GM23338 (cell line): ENCODE data around the gene KPNA5. TPM values are rescaled to one million over a fixed set of nuclear protein-coding genes. Genes with fewer than 3 reads are reported as not detected.

ENCODE experiments used
- ATAC-seq: fragments of 200-7000 bp; cut with Tn5 transposase; 3 replicates; pipeline ENCODE4 v1.9.1; 2020
- DNase-seq: peaks from one replicate; pipeline ENCODE4 v3.0.0-alpha.2; 2015; ENCODE audit warnings: low spot score
- H2AFZ ChIP-seq: fragments of 200-600 bp; sonication (generic); 2 replicates; pipeline ENCODE4 v1.8.0; 2016; ENCODE audit warnings: antibody characterized with exemption, mild to moderate bottlenecking, moderate library complexity
- H3F3A ChIP-seq: fragments of 200-600 bp; sonication (generic); replicated peaks from 2 replicates; pipeline ENCODE4 v1.8.0; 2017; ENCODE audit warnings: antibody characterized with exemption, mixed run types, low read depth
- H3K27ac ChIP-seq: fragments of 200-600 bp; sonication (generic); 2 replicates; pipeline ENCODE4 v1.6.1; 2016; ENCODE audit warnings: low read depth
- H3K27me3 ChIP-seq: fragments of 200-600 bp; sonication (generic); 2 replicates; pipeline ENCODE4 v1.8.0; 2016; ENCODE audit warnings: mild to moderate bottlenecking, mixed run types, moderate library complexity; ENCODE audit not compliant: insufficient read depth
- H3K36me3 ChIP-seq: fragments of 200-600 bp; sonication (generic); 2 replicates; pipeline ENCODE4 v1.8.0; 2016; ENCODE audit warnings: mild to moderate bottlenecking; ENCODE audit not compliant: insufficient read depth
- H3K4me1 ChIP-seq: fragments of 200-600 bp; sonication (generic); 2 replicates; pipeline ENCODE4 v1.8.0; 2016; ENCODE audit warnings: mild to moderate bottlenecking, moderate library complexity; ENCODE audit not compliant: insufficient read depth
- H3K4me2 ChIP-seq: fragments of 200-600 bp; sonication (generic); 2 replicates; pipeline ENCODE4 v1.7.1; 2017; ENCODE audit warnings: mixed run types
- H3K4me3 ChIP-seq: fragments of 200-600 bp; sonication (generic); 2 replicates; pipeline ENCODE4 v1.6.1; 2016; ENCODE audit warnings: mixed run types
- H3K79me2 ChIP-seq: fragments of 200-600 bp; sonication (generic); replicated peaks from 2 replicates; pipeline ENCODE4 v1.8.0; 2017; ENCODE audit warnings: mild to moderate bottlenecking; ENCODE audit not compliant: insufficient read depth
- H3K9me2 ChIP-seq: fragments of 200-600 bp; sonication (generic); 2 replicates; pipeline ENCODE4 v1.8.0; 2017; ENCODE audit not compliant: insufficient read depth
- H4K20me1 ChIP-seq: fragments of 200-600 bp; sonication (generic); replicated peaks from 2 replicates; pipeline ENCODE4 v1.8.0; 2017; ENCODE audit warnings: mild to moderate bottlenecking; ENCODE audit not compliant: insufficient read depth
- H3K27ac Mint-ChIP-seq: 2 replicates; pipeline ENCODE4 v1.8.0; 2020; ENCODE audit warnings: inconsistent platforms, mild to moderate bottlenecking, moderate library complexity, mixed read lengths
- H3K27me3 Mint-ChIP-seq: 3 replicates; pipeline ENCODE4 v1.8.0; 2022; ENCODE audit warnings: low read depth, mild to moderate bottlenecking, moderate library complexity, mixed read lengths, inconsistent platforms; ENCODE audit not compliant: insufficient read depth, poor library complexity
- H3K36me3 Mint-ChIP-seq: 3 replicates; pipeline ENCODE4 v1.8.0; 2021; ENCODE audit warnings: low read depth, mild to moderate bottlenecking, inconsistent platforms, moderate library complexity, mixed read lengths
- H3K4me1 Mint-ChIP-seq: 3 replicates; pipeline ENCODE4 v1.8.0; 2020; ENCODE audit warnings: mild to moderate bottlenecking, inconsistent platforms, mixed read lengths
- H3K4me3 Mint-ChIP-seq: 3 replicates; pipeline ENCODE4 v1.8.0; 2021; ENCODE audit warnings: moderate library complexity, mild to moderate bottlenecking, inconsistent platforms, mixed read lengths
- H3K9me3 Mint-ChIP-seq: 3 replicates; pipeline ENCODE4 v1.8.0; 2020; ENCODE audit warnings: moderate library complexity, mild to moderate bottlenecking, inconsistent platforms, mixed read lengths
- CREB1 ChIP-seq: fragments of 250-450 bp; sonication (Bioruptor Pico); IDR thresholded peaks from 2 replicates; pipeline ENCODE4 v1.5.0; 2020; ENCODE audit warnings: low read depth, mild to moderate bottlenecking, moderate library complexity
- CTCF ChIP-seq, 2 experiments: fragments of 200-600 bp in 1 of 2; sonication (generic) in 1 of 2; conservative IDR thresholded peaks; 2 replicates each; pipeline versions ENCODE4 v1.5.1 to v1.6.1; 2016 to 2017; ENCODE audit warnings: antibody characterized with exemption in 2 of 2, low read depth in 2 of 2, mild to moderate bottlenecking in 2 of 2, moderate library complexity in 1 of 2
- ETS1 ChIP-seq: IDR thresholded peaks from 2 replicates; pipeline ENCODE4 v1.6.1; 2016; ENCODE audit warnings: antibody characterized with exemption
- EZH2 ChIP-seq: fragments of 200-600 bp; sonication (generic); IDR thresholded peaks from one replicate; pipeline ENCODE4 v1.8.0; 2017; ENCODE audit warnings: antibody characterized with exemption, mild to moderate bottlenecking, low read depth; ENCODE audit not compliant: unreplicated experiment
- EZH2phosphoT487 ChIP-seq: fragments of 200-600 bp; sonication (generic); IDR thresholded peaks from one replicate; pipeline ENCODE4 v1.8.1; 2018; ENCODE audit warnings: antibody characterized with exemption; ENCODE audit not compliant: unreplicated experiment
- JUNB ChIP-seq: IDR thresholded peaks from one replicate; pipeline ENCODE4 v1.6.1; 2016; ENCODE audit warnings: antibody characterized with exemption; ENCODE audit not compliant: unreplicated experiment
- NANOG ChIP-seq: IDR thresholded peaks from 2 replicates; pipeline ENCODE4 v1.6.1; 2016; ENCODE audit warnings: antibody characterized with exemption, borderline replicate concordance
- POLR2AphosphoS5 ChIP-seq: IDR thresholded peaks from 2 replicates; pipeline ENCODE4 v1.6.1; 2016; ENCODE audit warnings: antibody characterized with exemption, low read depth
- STAT1 ChIP-seq: IDR thresholded peaks from one replicate; pipeline ENCODE4 v1.6.1; 2016; ENCODE audit warnings: antibody characterized with exemption; ENCODE audit not compliant: unreplicated experiment
- ZNF114 ChIP-seq: fragments of 250-450 bp; sonication (Bioruptor Pico); IDR thresholded peaks from 2 replicates; pipeline ENCODE4 v1.5.0; 2020; ENCODE audit warnings: mild to moderate bottlenecking, moderate library complexity
- ZNF331 ChIP-seq: fragments of 250-450 bp; sonication (Bioruptor Pico); IDR thresholded peaks from 2 replicates; pipeline ENCODE4 v1.5.0; 2020; ENCODE audit warnings: low read depth, mild to moderate bottlenecking, moderate library complexity
- ZNF462 ChIP-seq: fragments of 250-450 bp; sonication (Bioruptor Pico); IDR thresholded peaks from 2 replicates; pipeline ENCODE4 v1.5.0; 2020; ENCODE audit warnings: mild to moderate bottlenecking, moderate library complexity
- polyA plus RNA-seq: library from polyadenylated mRNA; unstranded; fragments of >200 nt; fragmentation: Nextera tagmentation; extraction: Ambion mirVana; gene quantifications from 2 replicates; pipeline ENCODE4 v1.2.1, GENCODE V29; 2016
- total RNA-seq: library from RNA; depleted of rRNA; stranded (reverse); fragments of >200 nt; shearing (Covaris generic); gene quantifications from 2 replicates; pipeline ENCODE4 v1.2.3, GENCODE V29; 2014
- TF ChIP-seq, protein P1 (sequence below): IDR thresholded peaks from one replicate; pipeline ENCODE4 v1.6.1; 2018; ENCODE audit warnings: antibody characterized with exemption; ENCODE audit not compliant: unreplicated experiment

KPNA5 gene
- total and polyA plus RNA-seq, 2 experiments from 2014 or later: 6.9 to 16.3 TPM

DNA sequence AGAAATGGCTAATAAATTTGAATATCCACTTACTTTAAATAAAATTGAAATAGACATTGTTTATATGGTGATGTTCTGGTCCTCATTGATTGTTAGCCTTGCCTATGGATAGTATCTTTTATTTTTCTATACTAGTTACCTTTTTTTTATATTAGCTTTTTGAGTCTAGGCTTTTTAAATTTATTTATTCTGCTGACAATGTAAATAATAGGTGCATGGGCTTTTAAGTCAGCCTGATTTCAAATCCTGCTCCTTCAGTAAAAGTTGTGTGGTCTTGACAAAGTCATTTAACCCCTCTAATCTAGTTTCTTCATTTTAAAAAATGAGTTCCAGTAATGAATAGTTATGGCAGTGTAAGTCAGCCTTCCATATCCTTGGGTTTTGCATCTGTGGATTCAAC lies 45.9 kb downstream of the KPNA5 start:
- peaks cover 39% of the 10 kb centered on the region for H3K36me3 Mint-ChIP-seq
- H3K9me3 Mint-ChIP-seq: no peaks in the 10 kb centered on the region
- H3K27me3 ChIP-seq: no peaks in the 10 kb centered on the region
- peaks cover 3% of the 10 kb centered on the region; the same call in 1 of the 2 replicates for H3K36me3 ChIP-seq
- DNase-seq: no peak
- no peak overlapping the region for H3K27ac Mint-ChIP-seq
- ATAC-seq: no peak
- no peaks in the 10 kb centered on the region for H4K20me1 ChIP-seq
- H3K4me3 Mint-ChIP-seq: no peak overlapping the region
- H3K4me2 ChIP-seq: no peak overlapping the region
- no peak for TF ChIP-seq ZNF331 (CRISPR knock-in tag)
- no peak for TF ChIP-seq CTCF (conservative IDR thresholded peaks at IDR 0.05; ENCODE audit: low read depth in 2 of 2)
- no peak for TF ChIP-seq ZNF462 (CRISPR knock-in tag)
- TF ChIP-seq NANOG: no peak
- TF ChIP-seq STAT1: no peak
- TF ChIP-seq CREB1 (CRISPR knock-in tag): no peak
- no peak for TF ChIP-seq JUNB
- TF ChIP-seq EZH2phosphoT487: no peak
- no peak for TF ChIP-seq POLR2AphosphoS5
- no peak for TF ChIP-seq ZNF114 (CRISPR knock-in tag)
- TF ChIP-seq ETS1: no peak
- TF ChIP-seq, protein P1, sequence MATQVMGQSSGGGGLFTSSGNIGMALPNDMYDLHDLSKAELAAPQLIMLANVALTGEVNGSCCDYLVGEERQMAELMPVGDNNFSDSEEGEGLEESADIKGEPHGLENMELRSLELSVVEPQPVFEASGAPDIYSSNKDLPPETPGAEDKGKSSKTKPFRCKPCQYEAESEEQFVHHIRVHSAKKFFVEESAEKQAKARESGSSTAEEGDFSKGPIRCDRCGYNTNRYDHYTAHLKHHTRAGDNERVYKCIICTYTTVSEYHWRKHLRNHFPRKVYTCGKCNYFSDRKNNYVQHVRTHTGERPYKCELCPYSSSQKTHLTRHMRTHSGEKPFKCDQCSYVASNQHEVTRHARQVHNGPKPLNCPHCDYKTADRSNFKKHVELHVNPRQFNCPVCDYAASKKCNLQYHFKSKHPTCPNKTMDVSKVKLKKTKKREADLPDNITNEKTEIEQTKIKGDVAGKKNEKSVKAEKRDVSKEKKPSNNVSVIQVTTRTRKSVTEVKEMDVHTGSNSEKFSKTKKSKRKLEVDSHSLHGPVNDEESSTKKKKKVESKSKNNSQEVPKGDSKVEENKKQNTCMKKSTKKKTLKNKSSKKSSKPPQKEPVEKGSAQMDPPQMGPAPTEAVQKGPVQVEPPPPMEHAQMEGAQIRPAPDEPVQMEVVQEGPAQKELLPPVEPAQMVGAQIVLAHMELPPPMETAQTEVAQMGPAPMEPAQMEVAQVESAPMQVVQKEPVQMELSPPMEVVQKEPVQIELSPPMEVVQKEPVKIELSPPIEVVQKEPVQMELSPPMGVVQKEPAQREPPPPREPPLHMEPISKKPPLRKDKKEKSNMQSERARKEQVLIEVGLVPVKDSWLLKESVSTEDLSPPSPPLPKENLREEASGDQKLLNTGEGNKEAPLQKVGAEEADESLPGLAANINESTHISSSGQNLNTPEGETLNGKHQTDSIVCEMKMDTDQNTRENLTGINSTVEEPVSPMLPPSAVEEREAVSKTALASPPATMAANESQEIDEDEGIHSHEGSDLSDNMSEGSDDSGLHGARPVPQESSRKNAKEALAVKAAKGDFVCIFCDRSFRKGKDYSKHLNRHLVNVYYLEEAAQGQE: no peak
- no peak for TF ChIP-seq EZH2
- H3K4me1 Mint-ChIP-seq: no peaks in the 10 kb centered on the region
- no peaks in the 10 kb centered on the region for H3K79me2 ChIP-seq
- no peaks in the 10 kb centered on the region for H3F3A ChIP-seq
- H3K9me2 ChIP-seq: no peaks in the 10 kb centered on the region
- H2AFZ ChIP-seq: no peak overlapping the region
- no peak overlapping the region for H3K27ac ChIP-seq
- no peaks in the 10 kb centered on the region for H3K4me1 ChIP-seq
- no peak overlapping the region for H3K4me3 ChIP-seq
- no peaks in the 10 kb centered on the region for H3K27me3 Mint-ChIP-seq
